ENCODE measurements around the gene USP32. TPM values are rescaled to one million over a fixed set of nuclear protein-coding genes. Genes with fewer than 3 reads are reported as not detected.

Gene USP32
- polyA plus RNA-seq, 1 donor (not counting 4 experiments of a cell fraction or from before 2014, with no cell fraction given): 37.6 TPM

GRCh38 chr17:60322056-60322387 lies 69.9 kb downstream of the USP32 start:
- no peaks in the 10 kb centered on the region for H3K9me3 ChIP-seq (ENCODE audit: control insufficient read depth, low read depth, low read length)
- H2AFZ ChIP-seq (ENCODE audit: control insufficient read depth, low read length): no peak overlapping the region
- DNase-seq (ENCODE audit: low read depth, low spot score) (no peak), FAIRE-seq (no peak)
- no peaks in the 10 kb centered on the region for H3K36me3 ChIP-seq (ENCODE audit: control insufficient read depth in 2 of 2, extremely low read depth in 1 of 2, insufficient read depth in 2 of 2, low read length in 2 of 2)
- TF ChIP-seq EZH2 (IDR thresholded peaks at IDR 0.05; ENCODE audit: low read length) (no peak), CTCF (optimal IDR thresholded peaks at IDR 0.05 in 1 of 3, IDR thresholded peaks at IDR 0.05 in 1 of 3, conservative IDR thresholded peaks at IDR 0.05 in 1 of 3; ENCODE audit: extremely low read depth in 1 of 3, insufficient read depth in 2 of 3, low read length in 3 of 3) (no peak)
- no peaks in the 10 kb centered on the region for H3K4me1 ChIP-seq (ENCODE audit: control insufficient read depth, extremely low read depth, insufficient read depth, low read length)
- H3K9me1 ChIP-seq (ENCODE audit: control insufficient read depth, extremely low read depth, insufficient read depth, low read length): no peaks in the 10 kb centered on the region
- no peaks in the 10 kb centered on the region for H4K20me1 ChIP-seq (ENCODE audit: control insufficient read depth, extremely low read depth, insufficient read depth, low read length)
- H3K27me3 ChIP-seq (ENCODE audit: control insufficient read depth, extremely low read depth, insufficient read depth, low read length): no peaks in the 10 kb centered on the region
- H3K79me2 ChIP-seq (ENCODE audit: control insufficient read depth, insufficient read depth, low read length): peaks cover 37% of the 10 kb centered on the region
- dilution Hi-C loops (cut with MboI; ENCODE audit: extremely low pct_ligation_motif_present, low sequenced_read_pairs): no loop called here
- H3K9ac ChIP-seq (ENCODE audit: control insufficient read depth, extremely low read depth, insufficient read depth, low read length): no peak overlapping the region
- no peak overlapping the region for H3K4me2 ChIP-seq (ENCODE audit: control insufficient read depth, extremely low read depth, insufficient read depth, low read depth, low read length)
- H3K4me3 ChIP-seq (ENCODE audit: control insufficient read depth in 2 of 3, extremely low read depth in 1 of 3, insufficient read depth in 2 of 3, low read depth in 1 of 3, low read length in 3 of 3): no peak overlapping the region
- H3K27ac ChIP-seq (ENCODE audit: control insufficient read depth, insufficient read depth, low read length): peak overlapping the region; percentile 6

GRCh38 chr17:60321336-60322055 lies 70.4 kb downstream of the USP32 start:
- no peaks in the 10 kb centered on the region for H4K20me1 ChIP-seq (ENCODE audit: control insufficient read depth, extremely low read depth, insufficient read depth, low read length)
- dilution Hi-C loops (cut with MboI; ENCODE audit: extremely low pct_ligation_motif_present, low sequenced_read_pairs): no loop called here
- FAIRE-seq: no peak

More at GRCh38 chr17:60321336-60322055, 70.4 kb downstream of the USP32 start:
- no peaks in the 10 kb centered on the region for H3K36me3 ChIP-seq (ENCODE audit: control insufficient read depth in 2 of 2, extremely low read depth in 1 of 2, insufficient read depth in 2 of 2, low read length in 2 of 2)
- no peak overlapping the region for H3K4me3 ChIP-seq (ENCODE audit: control insufficient read depth in 2 of 3, extremely low read depth in 1 of 3, insufficient read depth in 2 of 3, low read depth in 1 of 3, low read length in 3 of 3)
- peaks cover 36% of the 10 kb centered on the region for H3K79me2 ChIP-seq (ENCODE audit: control insufficient read depth, insufficient read depth, low read length)
- TF ChIP-seq CTCF (optimal IDR thresholded peaks at IDR 0.05 in 1 of 3, IDR thresholded peaks at IDR 0.05 in 1 of 3, conservative IDR thresholded peaks at IDR 0.05 in 1 of 3; ENCODE audit: extremely low read depth in 1 of 3, insufficient read depth in 2 of 3, low read length in 3 of 3) (no peak), EZH2 (IDR thresholded peaks at IDR 0.05; ENCODE audit: low read length) (no peak)
- H3K9me3 ChIP-seq (ENCODE audit: control insufficient read depth, low read depth, low read length): no peaks in the 10 kb centered on the region
- no peak overlapping the region for H3K27ac ChIP-seq (ENCODE audit: control insufficient read depth, insufficient read depth, low read length)
- H3K9ac ChIP-seq (ENCODE audit: control insufficient read depth, extremely low read depth, insufficient read depth, low read length): no peak overlapping the region
- H3K4me1 ChIP-seq (ENCODE audit: control insufficient read depth, extremely low read depth, insufficient read depth, low read length): no peaks in the 10 kb centered on the region
- no peak overlapping the region for H3K4me2 ChIP-seq (ENCODE audit: control insufficient read depth, extremely low read depth, insufficient read depth, low read depth, low read length)
- no peak overlapping the region for H2AFZ ChIP-seq (ENCODE audit: control insufficient read depth, low read length)
- H3K27me3 ChIP-seq (ENCODE audit: control insufficient read depth, extremely low read depth, insufficient read depth, low read length): no peaks in the 10 kb centered on the region
- DNase-seq (ENCODE audit: low read depth, low spot score): no peak
- H3K9me1 ChIP-seq (ENCODE audit: control insufficient read depth, extremely low read depth, insufficient read depth, low read length): no peaks in the 10 kb centered on the region
